ENCODE results near the gene MEX3D. TPM values are rescaled to one million over a fixed set of nuclear protein-coding genes. Genes with fewer than 3 reads are reported as not detected.

The MEX3D gene
- total RNA-seq, 1 donor from 2014 or later = 21.4 TPM

GRCh38 chr19:1566392-1567115 lies 1.6 kb downstream of the MEX3D start:
- H3K4me1 ChIP-seq = peaks cover 18% of the 10 kb centered on the region
- TF ChIP-seq POLR2A (IDR thresholded peaks at IDR 0.05) = peak in 1 of 2 donors; percentile 57
- no peak for TF ChIP-seq CTCF (IDR thresholded peaks at IDR 0.05)
- TF ChIP-seq POLR2AphosphoS5 (IDR thresholded peaks at IDR 0.05; ENCODE audit: insufficient read depth in 1 of 2, low read depth in 1 of 2) = peak in 1 of 2 donors; percentile 88
- intact Hi-C loops (cut with DNase I) = no loop called here
- no peak for DNase-seq (ENCODE audit: extremely low spot score in 2 of 2)
- H3K27me3 ChIP-seq = no peaks in the 10 kb centered on the region
- no peaks in the 10 kb centered on the region for H3K36me3 ChIP-seq
- no peaks in the 10 kb centered on the region for H3K9me3 ChIP-seq
- H3K4me3 ChIP-seq = peak overlapping the region; percentile 49 to 74
- peak overlapping the region; percentile 78 for H3K27ac ChIP-seq

- Histone ChIP-seq H3K4me1 (peaks cover 24% of the 10 kb centered on the region), H3K36me3 (no peaks in the 10 kb centered on the region), H3K4me3 (no peak overlapping the region), H3K9me3 (no peaks in the 10 kb centered on the region), H3K27me3 (no peaks in the 10 kb centered on the region), H3K27ac (no peak overlapping the region)
- intact Hi-C loops (cut with DNase I) = no loop called here
- TF ChIP-seq POLR2A (IDR thresholded peaks at IDR 0.05) = no peak
- no peak for TF ChIP-seq CTCF (IDR thresholded peaks at IDR 0.05)
- TF ChIP-seq POLR2AphosphoS5 (IDR thresholded peaks at IDR 0.05; ENCODE audit: insufficient read depth in 1 of 2, low read depth in 1 of 2) = no peak
- DNase-seq (ENCODE audit: extremely low spot score in 2 of 2) = no peak
Measured at GRCh38 chr19:1563251-1563650, 4.9 kb downstream of the MEX3D start.

- H3K9me3 ChIP-seq = no peaks in the 10 kb centered on the region
- peaks cover 0 to 3% of the 10 kb centered on the region in 2 donors for H3K36me3 ChIP-seq
- no peak for TF ChIP-seq POLR2A (IDR thresholded peaks at IDR 0.05)
- no peak for TF ChIP-seq POLR2AphosphoS5 (IDR thresholded peaks at IDR 0.05; ENCODE audit: insufficient read depth in 1 of 2, low read depth in 1 of 2)
- TF ChIP-seq CTCF (IDR thresholded peaks at IDR 0.05) = no peak
- intact Hi-C loops (cut with DNase I) = no loop called here
- no peak for DNase-seq (ENCODE audit: extremely low spot score in 2 of 2)
- no peak overlapping the region for H3K4me3 ChIP-seq
- H3K4me1 ChIP-seq = peaks cover 24% of the 10 kb centered on the region
- H3K27me3 ChIP-seq = no peaks in the 10 kb centered on the region
- no peak overlapping the region for H3K27ac ChIP-seq
Measured at GRCh38 chr19:1561236-1561842, 6.8 kb downstream of the MEX3D start.

- Histone ChIP-seq H3K9me3 (no peaks in the 10 kb centered on the region), H3K4me3 (no peak overlapping the region), H3K27ac (no peak overlapping the region), H3K27me3 (no peaks in the 10 kb centered on the region), H3K36me3 (peaks cover 0 to 4% of the 10 kb centered on the region in 2 donors), H3K4me1 (peaks cover 14% of the 10 kb centered on the region)
- intact Hi-C loops (cut with DNase I) = no loop called here
- DNase-seq (ENCODE audit: extremely low spot score in 2 of 2) = no peak
- TF ChIP-seq POLR2AphosphoS5 (IDR thresholded peaks at IDR 0.05; ENCODE audit: insufficient read depth in 1 of 2, low read depth in 1 of 2) = no peak
- no peak for TF ChIP-seq CTCF (IDR thresholded peaks at IDR 0.05)
- TF ChIP-seq POLR2A (IDR thresholded peaks at IDR 0.05) = no peak
Measured at GRCh38 chr19:1560286-1560882, 7.7 kb downstream of the MEX3D start.

Measured in vagina (tissue), 2 donors.